ENCODE results near the gene UBN2.
A peak's percentile ranks its signal among the peaks of the same experiment; 100 is the strongest.
"Not testable (repeated sequence)": the region's sequence is repeated elsewhere in the genome, so short reads cannot be mapped to it uniquely, and the experiment has no call there.

Gene UBN2

DNA sequence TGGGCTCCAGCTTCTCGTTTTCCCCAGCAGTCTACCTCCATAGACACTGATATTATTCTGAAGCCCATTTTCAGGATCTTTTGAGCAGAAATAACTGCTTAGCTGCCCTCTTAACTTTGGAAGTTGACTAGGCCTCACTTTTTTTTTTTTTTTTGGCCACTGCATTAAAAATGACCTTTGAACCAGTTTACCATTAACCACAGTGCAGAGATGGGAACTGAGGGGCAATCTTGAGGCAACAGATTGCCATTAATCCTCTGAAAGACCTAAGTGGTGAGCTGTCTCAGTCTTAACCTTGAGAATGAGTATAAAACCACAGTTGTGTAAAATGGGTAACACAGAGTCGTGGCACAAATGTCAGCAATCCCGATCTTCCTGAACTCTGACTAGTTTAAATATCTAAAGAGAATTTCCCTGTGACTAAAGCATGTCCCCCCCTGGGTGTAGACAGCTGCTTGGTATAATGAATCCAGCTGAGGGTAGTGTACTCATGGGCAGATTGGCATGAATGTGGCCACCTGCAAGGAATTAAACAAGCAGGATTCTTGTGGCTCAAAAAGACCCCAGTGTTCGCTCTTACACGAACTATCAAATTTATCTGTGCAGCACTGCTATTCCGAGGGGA, 64.0 kb downstream of the UBN2 start:
- no peak for DNase-seq (ENCODE audit: low read depth)

DNA sequence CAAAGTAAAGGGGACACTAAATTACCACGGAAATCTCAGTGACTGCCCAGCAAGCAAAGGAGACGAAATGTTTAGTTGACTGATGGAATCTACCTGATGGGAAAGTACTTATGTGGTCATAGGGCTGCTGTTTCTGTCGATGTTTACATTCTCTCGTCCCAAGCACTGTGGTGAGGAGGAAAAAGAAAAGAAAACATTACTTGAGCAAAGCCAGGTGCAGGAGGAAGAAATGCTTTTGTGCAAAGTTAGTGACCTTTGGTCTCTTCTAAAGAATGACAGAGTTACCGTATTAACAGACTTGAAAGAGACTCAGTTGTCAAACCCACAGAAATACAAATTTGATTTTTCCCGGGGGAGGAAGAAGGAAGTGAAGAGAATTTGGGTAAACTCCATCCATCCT, 66.8 kb downstream of the UBN2 start:
- no peak for DNase-seq (ENCODE audit: low read depth)

DNA sequence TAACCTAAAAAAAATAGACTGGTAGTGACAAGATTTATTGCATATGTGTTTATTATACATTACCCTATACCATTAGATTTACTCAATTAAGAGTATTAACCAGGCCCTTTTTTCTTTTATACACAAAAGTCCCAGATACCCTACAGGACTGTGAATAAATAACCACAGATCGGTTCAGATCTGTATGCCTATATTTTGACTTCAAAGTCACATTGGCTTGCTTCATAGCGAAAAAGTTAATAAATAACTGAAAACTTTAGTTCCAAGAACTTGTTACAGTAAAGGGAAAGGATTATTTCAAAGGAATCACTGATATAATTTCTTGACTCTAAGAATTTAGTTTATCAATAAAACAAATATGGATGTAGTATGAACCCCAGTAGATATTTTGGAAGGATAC, 68.3 kb downstream of the UBN2 start:
- no peak for DNase-seq (ENCODE audit: low read depth)

DNA sequence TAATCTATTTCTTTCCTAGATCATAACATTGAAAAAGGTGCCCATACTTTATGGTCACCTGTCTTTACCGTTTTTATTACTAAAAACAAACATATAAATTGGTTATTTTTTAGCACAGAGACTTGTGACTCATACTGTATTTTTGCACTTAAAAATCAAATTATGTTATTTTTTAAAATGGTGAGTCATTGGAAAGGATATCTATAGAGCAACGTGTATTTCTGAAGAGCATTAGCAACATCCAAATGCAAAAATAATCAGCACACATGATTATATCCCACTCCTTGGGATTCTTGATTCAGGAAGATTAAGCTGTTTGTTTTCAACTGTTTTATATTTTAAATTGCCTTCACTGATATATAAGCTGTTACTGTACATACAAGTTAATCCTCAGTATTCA, 69.4 kb downstream of the UBN2 start:
- DNase-seq (ENCODE audit: low read depth), result no peak

DNA sequence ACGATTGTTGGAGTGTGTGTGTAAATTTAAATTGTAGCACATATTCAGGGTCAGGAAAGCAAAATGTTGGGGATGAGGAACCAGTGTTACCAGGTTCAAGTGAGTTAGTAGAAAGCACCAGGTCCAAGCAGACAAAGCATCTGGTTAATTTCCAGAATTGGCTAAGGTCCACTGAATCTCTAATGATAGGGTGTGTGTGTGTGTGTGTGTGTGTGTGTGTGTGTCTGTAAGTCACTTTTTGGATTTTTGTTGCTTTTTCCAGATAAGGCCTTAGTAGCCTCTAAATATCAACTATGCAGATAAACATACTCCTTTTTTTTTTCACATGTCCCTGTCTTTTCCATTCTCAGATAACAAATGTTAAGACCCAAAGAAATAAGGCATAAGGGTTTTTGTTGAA, 73.5 kb downstream of the UBN2 start:
- no peak for DNase-seq (ENCODE audit: low read depth)

DNA sequence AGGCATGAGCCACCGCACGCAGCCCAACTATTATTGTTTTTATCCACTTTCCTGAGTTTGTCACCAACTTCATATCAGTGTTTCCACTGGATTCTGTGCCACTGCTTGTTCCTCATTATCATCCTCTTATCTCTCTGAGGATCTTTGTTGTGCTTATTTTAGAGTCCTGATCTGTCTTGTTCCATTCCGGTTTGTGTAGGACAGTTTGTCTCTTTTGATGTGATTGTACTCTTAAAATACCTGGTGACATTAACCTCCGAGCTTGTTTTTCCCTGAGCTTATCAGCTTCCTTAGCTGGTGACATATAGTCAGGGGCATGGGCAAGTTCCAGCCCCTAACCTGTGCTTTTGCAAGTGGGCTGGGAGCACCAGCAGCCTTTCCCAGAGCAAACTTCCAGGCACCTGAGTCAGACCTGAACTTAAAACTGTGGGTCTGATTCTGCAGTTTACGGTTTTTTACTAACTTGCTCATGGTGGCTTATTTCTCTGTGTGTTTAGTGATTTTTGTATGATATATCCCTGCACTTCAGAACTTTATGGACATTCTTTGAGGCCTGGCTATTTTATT, 87.0 kb downstream of the UBN2 start:
- DNase-seq (ENCODE audit: low read depth), result no peak

DNA sequence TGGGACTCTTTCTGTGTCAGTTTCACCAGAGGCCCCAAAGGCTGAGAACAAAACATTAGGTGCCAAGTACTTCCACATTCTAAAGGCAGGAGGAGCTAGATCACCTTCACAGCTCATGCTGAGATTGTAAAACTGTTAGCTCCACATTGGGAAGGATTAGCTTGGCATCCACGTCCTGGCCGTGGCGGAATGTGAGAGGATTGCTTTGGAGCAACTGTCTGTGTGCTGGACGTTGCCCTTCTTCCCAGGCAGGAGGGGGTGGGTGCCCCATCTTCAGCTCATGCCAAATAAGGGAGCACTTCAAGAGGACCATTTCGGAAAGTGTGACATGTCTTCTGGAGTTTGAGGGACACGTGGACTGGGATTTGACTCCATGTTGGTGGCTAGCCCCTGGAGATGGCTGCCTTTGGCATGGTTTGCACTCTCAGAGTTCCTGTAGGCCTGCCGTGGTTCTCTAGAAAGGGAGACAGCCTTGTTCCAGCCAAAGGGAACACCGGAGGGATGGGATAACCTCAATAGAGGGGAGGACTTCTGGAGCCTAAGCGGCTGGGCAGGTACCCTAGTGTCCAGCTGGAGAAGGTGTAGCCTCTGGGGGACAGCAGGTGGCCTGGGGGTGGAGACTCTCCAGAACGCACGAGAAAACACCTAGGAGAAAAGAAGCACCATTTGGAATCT, 90.2 kb downstream of the UBN2 start:
- DNase-seq (ENCODE audit: low read depth), result no peak

DNA sequence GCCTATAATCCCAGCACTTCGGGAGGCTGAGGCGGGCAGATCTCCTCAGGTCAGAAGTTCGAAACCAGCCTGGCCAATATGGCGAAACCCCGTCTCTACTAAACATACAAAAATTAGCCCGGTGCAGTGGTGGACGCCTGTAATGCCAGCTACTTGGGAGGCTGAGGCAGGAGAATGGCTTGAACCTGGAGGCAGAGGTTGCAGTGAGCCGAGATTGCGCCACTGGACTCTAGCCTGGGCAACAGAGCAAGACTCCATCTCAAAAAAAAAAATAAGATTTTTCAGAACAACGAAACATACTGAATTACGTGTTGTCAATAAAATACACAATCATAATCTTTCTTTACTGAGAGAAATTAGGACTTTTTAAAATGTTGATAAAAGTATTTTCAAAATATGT, 93.7 kb downstream of the UBN2 start:
- DNase-seq (ENCODE audit: low read depth), result not testable (repeated sequence)

DNA sequence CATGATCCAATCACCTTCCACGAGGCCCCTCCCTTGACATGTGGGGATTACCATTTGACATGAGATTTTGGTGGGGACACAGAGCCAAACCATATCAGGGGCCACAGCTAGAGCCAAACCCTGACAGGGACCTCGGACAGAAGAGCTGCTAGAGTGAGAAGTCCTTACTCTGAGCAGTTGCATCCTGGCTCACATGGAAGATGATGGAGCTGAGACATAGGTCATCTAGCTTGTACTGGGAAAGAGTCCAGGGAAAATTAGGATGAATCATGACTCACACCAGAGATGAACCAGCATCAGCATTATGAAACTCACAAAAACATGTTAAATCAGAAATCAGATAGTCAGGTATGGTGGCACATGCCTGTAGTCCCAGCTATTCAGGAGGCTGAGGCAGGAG, 97.3 kb downstream of the UBN2 start:
- DNase-seq (ENCODE audit: low read depth), result no peak

DNA sequence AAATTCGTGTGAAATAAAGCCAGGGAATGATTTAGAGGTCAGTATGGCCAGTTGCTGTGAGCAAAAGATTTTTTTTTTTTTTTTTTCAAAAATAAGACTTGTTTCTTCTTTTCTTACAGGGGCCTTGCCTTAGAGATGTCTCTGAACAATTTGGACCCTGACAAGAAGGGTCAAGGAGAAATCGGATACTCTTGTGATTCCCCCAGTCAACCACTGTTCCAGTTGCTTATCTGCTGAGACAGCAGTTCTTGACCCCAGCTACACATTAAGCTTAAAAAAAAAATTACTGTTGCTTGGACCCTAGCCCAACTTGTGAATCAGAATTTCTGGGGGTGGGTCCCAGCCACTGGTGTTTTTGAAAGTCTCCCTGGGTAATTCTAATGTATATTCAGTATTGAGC, 98.1 kb downstream of the UBN2 start:
- no peak for DNase-seq (ENCODE audit: low read depth)

DNA sequence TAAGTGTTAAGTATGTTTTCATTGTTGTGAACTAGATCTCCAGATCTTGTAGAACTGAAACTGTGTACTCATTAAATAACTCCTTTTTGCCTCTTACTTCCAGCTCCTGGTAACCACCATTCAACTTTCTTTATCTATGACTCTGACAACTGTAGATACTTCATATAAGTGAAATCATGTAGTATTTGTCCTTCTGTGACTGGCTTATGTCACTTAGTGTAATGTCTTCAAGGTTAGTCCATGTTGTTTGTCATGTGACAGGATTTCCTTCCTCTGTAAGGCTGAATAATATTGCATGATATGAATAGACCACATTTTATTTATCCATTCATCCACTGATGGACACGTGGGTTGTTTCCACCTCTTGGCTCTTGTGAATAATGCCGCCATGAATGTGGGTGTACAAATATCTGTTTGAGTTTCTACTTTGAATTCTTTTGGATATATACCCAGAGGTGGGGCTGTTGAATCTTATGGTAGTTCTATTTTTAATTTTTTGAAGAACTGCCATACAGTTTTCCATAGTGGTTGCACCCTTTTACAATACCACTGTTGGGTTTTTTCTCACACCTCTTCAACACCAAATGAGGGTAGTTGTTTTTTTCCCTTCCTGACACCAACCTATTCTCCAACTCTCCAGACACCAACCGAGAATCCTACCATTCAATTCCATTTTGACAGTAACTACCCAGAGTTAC, 99.4 kb downstream of the UBN2 start:
- no peak for DNase-seq (ENCODE audit: low read depth)

DNA sequence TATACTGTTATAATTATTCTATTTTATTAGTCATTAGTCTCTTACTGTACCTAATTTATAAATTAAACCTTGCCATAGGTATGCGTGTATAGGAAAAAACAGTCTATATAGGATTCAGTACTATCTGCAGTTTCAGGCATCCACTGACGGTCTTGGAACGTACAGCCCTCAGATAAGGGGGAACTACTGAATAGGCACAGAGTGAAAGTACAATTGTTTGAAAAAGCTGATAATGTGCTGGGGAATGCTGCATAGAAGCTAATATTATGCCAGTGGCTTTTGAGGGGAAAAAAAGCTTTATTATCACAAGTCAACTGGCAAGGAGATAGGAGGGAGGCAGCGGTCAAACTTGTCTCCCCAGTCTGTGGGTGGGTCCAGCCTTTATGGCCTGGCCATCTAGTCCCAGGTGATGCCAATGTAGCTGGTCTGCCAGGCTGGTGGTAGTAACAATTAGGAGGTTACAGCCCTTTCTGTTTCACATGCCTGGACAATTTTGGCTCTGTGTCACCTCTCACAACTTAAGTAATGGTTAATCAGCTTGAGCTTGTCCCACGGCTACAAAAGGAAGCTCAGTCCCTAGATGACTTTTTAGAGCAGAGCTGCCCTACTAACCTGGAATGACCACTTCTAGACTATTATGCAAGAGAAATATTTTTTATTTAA, 101.8 kb downstream of the UBN2 start:
- no peak for DNase-seq (ENCODE audit: low read depth)

DNA sequence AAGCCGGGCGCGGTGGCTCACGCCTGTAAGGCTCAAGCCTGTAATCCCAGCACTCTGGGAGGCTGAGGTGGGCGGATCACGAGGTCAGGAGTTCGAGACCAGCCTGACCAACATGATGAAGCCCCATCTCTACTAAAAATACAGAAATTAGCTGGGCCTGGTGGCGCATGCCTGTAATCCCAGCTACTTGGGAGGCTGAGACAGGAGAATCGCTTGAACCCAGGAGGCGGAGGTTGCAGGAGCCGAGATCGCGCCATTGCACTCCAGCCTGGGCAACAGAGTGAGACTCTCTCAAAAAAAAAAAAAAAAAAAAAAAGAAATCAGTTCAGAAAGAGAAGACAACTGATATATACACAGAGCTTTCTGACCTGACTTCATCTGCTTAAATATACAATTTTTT, 102.4 kb downstream of the UBN2 start:
- not testable (repeated sequence) for DNase-seq (ENCODE audit: low read depth)

DNA sequence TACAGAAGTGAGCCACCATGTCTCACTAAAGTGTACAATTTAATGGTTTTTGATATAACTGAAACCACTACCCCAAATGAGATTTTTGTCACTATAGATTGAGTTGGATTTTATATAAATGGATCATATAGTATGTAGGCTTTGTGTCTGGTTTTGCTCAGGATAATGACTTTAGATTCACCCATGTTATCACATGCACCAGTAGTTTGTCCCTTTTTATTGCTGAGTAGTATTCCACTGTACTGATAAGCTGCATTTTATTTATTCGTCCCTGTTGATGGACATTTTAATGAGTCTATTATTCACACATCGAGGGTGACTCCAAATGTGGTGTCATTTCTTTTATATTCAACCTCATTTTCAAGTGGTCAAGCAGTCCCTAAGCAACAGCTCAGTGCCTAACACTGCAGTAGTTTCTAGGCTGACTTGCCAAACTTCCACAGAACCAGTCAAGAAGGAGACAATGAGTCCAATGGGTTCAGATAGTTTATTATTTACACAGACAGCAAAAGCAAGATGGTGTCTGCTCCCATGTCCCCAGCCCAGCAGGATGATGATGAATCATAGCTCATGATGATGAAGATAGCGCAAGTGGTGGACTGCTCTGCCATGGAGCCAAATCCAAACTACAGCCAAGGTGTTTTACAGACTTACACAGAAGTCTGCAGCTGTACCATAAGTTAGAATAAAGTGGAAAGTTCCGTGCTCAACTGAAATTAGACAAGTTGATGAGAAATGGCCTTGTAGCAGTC, 103.5 kb downstream of the UBN2 start:
- no peak for DNase-seq (ENCODE audit: low read depth)

DNA sequence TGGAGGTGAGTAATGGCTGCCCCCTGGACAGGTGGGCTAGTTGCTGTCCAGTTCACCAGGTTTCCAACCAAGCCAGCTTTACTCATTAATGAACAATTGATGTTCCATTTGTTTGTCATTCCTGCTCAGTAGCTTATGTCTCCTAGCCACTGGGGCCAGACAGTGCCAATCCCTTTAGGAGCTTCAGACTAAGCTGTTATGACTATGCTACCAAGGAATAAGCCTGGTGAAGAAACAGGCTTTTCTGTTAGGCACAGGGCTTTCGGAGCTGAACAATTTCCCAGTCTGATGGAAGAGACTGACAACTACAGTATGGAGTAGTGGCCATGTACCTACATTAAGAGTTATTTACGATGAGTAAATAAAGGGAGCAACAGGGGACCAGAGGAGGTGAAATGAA, 108.0 kb downstream of the UBN2 start:
- DNase-seq (ENCODE audit: low read depth), result no peak

DNA sequence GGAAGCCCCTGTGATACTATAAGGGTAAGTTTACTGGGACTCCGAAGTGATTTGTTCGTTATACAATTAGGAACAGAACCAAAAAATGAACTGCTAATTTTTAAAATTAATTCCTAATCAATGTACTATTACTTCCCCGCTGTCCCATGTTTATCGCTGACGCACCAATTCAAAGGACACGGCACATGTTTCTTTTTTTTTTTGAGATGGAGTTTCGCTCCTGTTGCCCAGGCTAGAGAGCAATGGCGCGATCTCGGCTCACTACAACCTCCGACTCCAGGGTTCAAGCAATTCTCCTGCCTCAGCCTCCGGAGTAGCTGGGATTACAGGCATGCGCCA, 108.6 kb downstream of the UBN2 start:
- DNase-seq (ENCODE audit: low read depth), result no peak

DNA sequence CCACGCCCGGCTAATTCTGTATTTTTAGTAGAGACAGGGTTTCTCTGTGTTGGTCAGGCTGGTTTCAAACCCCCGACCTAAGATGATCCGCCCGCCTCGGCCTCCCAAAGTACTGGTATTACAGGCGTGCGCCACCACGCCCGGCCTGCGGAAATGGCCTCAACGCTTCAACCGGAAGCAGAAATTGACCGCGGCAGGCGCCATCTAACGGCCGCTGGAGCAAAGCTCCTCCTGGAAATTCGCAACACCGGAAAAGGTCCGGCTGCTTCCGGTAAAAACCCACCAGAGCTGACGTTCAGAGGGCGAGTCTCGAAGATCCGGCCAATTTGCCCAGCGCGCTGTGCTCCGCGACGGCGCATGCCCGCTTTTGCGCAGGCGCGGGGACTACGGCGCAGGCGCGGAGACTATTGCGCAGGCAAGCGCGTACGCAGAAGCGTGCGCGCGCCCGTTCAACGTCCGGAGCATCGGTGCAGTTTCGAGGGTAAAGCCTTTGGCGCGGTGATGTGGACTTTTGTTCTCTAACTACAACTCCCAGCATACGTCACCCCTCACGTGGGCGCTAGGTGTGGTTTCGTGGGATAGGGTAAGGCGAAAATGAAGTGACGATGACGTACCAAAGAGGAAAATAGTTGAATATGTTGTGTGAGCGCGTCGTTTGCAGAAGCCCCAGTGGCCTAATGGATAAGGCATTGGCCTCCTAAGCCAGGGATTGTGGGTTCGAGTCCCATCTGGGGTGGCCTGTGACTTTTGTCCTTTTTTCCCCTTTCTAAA, 109.2 kb downstream of the UBN2 start:
- DNase-seq (ENCODE audit: low read depth), result peak; percentile 90

DNA sequence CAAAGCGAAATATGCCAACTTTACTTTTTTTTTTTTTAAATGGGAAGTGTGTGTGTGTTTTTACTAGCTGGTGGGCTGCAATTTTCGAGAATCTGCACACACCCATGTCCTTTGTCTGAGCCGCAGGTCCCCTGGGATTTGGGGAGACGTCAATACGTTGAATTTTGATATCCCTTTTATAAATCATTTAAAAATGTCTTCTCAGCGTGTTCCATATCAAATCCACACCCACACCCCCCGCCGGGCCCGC, 109.7 kb downstream of the UBN2 start:
- no peak for DNase-seq (ENCODE audit: low read depth)

DNA sequence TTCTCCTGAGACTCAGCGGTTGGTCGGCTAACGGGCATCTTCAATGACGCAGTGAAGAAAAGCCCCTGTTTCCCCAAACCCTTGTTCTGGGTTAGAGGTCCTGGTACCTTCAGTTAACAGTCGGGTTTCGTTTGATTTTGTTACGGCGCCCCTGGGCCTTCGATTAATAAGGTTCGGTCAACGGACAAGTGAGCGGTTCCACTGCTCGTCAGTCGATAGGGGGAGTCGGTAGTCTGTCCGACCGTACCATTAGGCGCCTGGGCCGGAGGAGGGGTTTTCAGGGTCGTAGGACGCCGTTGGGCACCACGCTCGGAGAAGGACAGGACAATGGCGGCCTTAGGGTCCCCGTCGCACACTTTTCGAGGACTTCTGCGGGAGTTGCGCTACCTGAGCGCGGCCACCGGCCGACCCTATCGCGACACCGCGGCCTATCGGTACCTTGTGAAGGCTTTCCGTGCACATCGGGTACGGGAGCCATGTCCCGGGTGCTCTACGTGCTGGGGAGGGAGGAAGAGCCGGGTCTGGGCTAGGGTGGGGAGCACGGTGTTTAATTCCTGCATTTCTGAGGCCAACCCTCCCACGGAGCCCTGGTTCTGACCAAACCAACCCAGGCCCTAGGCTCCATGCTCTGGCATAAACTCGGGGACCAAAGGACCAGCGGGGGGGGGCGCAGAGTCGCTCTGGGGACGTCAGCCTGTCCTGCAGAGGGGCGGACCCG, 110.2 kb downstream of the UBN2 start, which contains the start of gene FMC1:
TSS of gene FMC1 (plus strand) at position 280 of the 718 bp plus-strand sequence. CDS start at position 328, 48 bp downstream.
- DNase-seq (ENCODE audit: low read depth), result peak; percentile 52

DNA sequence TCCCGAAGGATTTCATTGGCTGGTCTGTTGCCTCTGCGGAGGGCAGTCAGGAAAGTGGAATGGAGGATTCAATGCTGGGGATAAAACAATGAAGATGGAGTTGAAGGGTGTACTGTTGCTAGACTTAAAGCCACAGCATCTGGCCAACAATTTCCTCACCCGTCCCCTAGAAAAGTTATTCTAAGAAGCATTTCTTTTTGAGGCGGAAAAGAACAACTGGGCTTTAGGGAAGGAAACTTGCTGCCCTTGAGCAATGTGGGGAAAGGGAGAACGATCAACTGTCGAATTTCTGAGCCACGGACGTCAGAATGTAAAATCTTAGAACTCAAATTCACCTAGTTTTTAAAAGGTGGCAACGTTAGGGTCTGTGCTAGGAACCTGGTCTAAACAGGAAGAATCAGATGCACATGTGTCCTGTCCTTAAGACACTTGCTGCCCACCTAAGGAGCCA, 110.8 kb downstream of the UBN2 start:
- no peak for DNase-seq (ENCODE audit: low read depth)

DNA sequence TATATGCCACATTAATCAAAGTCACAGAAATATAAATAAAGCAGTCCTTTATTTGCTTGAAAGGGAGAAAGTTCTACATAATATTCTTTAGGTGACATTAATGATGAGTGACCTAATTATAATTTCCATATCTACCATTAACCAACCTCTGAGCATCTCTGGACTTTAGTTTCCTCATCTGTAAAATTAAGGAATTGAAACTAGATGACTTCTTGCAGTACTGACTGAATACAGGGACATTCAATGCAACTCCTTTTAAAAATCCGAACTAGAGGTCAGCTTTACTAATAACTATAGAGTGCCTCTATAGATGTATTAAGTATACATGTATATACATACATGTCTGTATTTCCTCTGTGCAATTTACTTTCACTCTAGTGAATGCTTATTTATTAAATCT, 114.0 kb downstream of the UBN2 start:
- DNase-seq (ENCODE audit: low read depth), result no peak

Data from stimulated activated CD8-positive, alpha-beta memory T cell treated with anti-CD3 and anti-CD28 coated beads, Interleukin-15, amount 100 ng/mL, for 24 hours (primary cell).